ENCODE results near the gene KLHDC7B.

KLHDC7B gene

GRCh38 chr22:50507991-50508884 is 37.5 kb upstream of the KLHDC7B start, which contains the start of gene NCAPH2:
Gene NCAPH2 (plus strand): TSS chr22:50508224. CDS start chr22:50508338, 114 bp downstream.
- DNase-seq (ENCODE audit: low read depth) = peak; percentile 98
- TF ChIP-seq CTCF (IDR thresholded peaks at IDR 0.05; ENCODE audit: low read length, missing control alignments) = no peak

GRCh38 chr22:50508897-50509296 is 36.8 kb upstream of the KLHDC7B start:
- peak overlapping the region; percentile 75 for H3K4me3 ChIP-seq (replicated peaks; ENCODE audit: low read depth, low read length)
- no peak for DNase-seq (ENCODE audit: low read depth)
- no peak for TF ChIP-seq CTCF (IDR thresholded peaks at IDR 0.05; ENCODE audit: low read length, missing control alignments)

More at GRCh38 chr22:50507991-50508884, 37.5 kb upstream of the KLHDC7B start, which contains the start of gene NCAPH2:
- H3K4me3 ChIP-seq (replicated peaks; ENCODE audit: low read depth, low read length) = peak within 1 kb of the TSS; percentile 96

GRCh38 chr22:50513175-50513574 is 32.5 kb upstream of the KLHDC7B start:
- no peak overlapping the region for H3K4me3 ChIP-seq (replicated peaks; ENCODE audit: low read depth, low read length)
- DNase-seq (ENCODE audit: low read depth) = no peak
- TF ChIP-seq CTCF (IDR thresholded peaks at IDR 0.05; ENCODE audit: low read length, missing control alignments) = no peak

- no peak for DNase-seq (ENCODE audit: low read depth)
- no peak overlapping the region for H3K4me3 ChIP-seq (replicated peaks; ENCODE audit: low read depth, low read length)
- no peak for TF ChIP-seq CTCF (IDR thresholded peaks at IDR 0.05; ENCODE audit: low read length, missing control alignments)
Observed at GRCh38 chr22:50516068-50516467, 29.6 kb upstream of the KLHDC7B start.

GRCh38 chr22:50516891-50517290 is 28.8 kb upstream of the KLHDC7B start:
- TF ChIP-seq CTCF (IDR thresholded peaks at IDR 0.05; ENCODE audit: low read length, missing control alignments) = no peak
- no peak for DNase-seq (ENCODE audit: low read depth)
- no peak overlapping the region for H3K4me3 ChIP-seq (replicated peaks; ENCODE audit: low read depth, low read length)

GRCh38 chr22:50517495-50518260 is 28.0 kb upstream of the KLHDC7B start:
- no peak overlapping the region for H3K4me3 ChIP-seq (replicated peaks; ENCODE audit: low read depth, low read length)
- DNase-seq (ENCODE audit: low read depth) = no peak
- no peak for TF ChIP-seq CTCF (IDR thresholded peaks at IDR 0.05; ENCODE audit: low read length, missing control alignments)
